HepG2 (cell line): ENCODE data around the gene PIP4K2B. TPM values are rescaled to one million over a fixed set of nuclear protein-coding genes. Genes with fewer than 3 reads are reported as not detected.

Experiments
- AHR ChIP-seq: IDR thresholded peaks from 2 replicates; pipeline ENCODE4 v1.6.1; 2018; ENCODE audit warnings: missing genetic modification reagents, missing compliant biosample characterization
- ARHGAP35 ChIP-seq: sonication (generic); formaldehyde crosslinking; IDR thresholded peaks from 2 replicates; pipeline ENCODE4 v1.9.0; 2022; ENCODE audit warnings: mild to moderate bottlenecking, inconsistent platforms, moderate library complexity, missing genetic modification reagents, borderline replicate concordance
- FOXA1 ChIP-seq, 2 experiments: fragments of 450-650 bp in 1 of 2; sonication (generic) in 1 of 2; formaldehyde crosslinking in 1 of 2; IDR thresholded peaks; 2 replicates each; pipeline versions ENCODE4 v1.4.0 to v1.6.1; 2016 to 2020; ENCODE audit warnings: missing genetic modification reagents in 1 of 2
- GFI1 ChIP-seq: sonication (generic); formaldehyde crosslinking; IDR thresholded peaks from 2 replicates; pipeline ENCODE4 v1.5.0; 2020; ENCODE audit warnings: missing genetic modification reagents, mild to moderate bottlenecking, borderline replicate concordance
- GZF1 ChIP-seq: sonication (generic); formaldehyde crosslinking; IDR thresholded peaks from 2 replicates; pipeline ENCODE4 v1.5.1; 2020; ENCODE audit warnings: mild to moderate bottlenecking, missing genetic modification reagents
- HDAC6 ChIP-seq: fragments of 200-600 bp; sonication (generic); IDR thresholded peaks from 2 replicates; pipeline ENCODE4 v1.7.0; 2017; ENCODE audit warnings: mild to moderate bottlenecking, antibody characterized with exemption, low read length, low read depth
- KLF16 ChIP-seq, 2 experiments: sonication (generic) in 1 of 2; formaldehyde crosslinking in 1 of 2; IDR thresholded peaks; 2 replicates each; pipeline versions ENCODE4 v1.6.1 to v1.8.0; 2016 to 2023; ENCODE audit warnings: missing genetic modification reagents in 2 of 2, missing compliant biosample characterization in 1 of 2
- RARG ChIP-seq: sonication (generic); formaldehyde crosslinking; IDR thresholded peaks from 2 replicates; pipeline ENCODE4 v1.4.0; 2020; ENCODE audit warnings: low read depth, mild to moderate bottlenecking, missing genetic modification reagents
- SETDB1 ChIP-seq: sonication (generic); formaldehyde crosslinking; IDR thresholded peaks from 2 replicates; pipeline ENCODE4 v1.5.1; 2020; ENCODE audit warnings: missing genetic modification reagents, mild to moderate bottlenecking, borderline replicate concordance
- TBL1XR1 ChIP-seq: fragments of 150-350 bp; IDR thresholded peaks from 2 replicates; pipeline ENCODE4 v1.6.1; 2014; ENCODE audit warnings: borderline replicate concordance, low read length; ENCODE audit not compliant: partially characterized antibody
- ZFP36L1 ChIP-seq: sonication (generic); formaldehyde crosslinking; IDR thresholded peaks from 2 replicates; pipeline ENCODE4 v1.8.0; 2022; ENCODE audit warnings: mild to moderate bottlenecking, missing genetic modification reagents, moderate library complexity
- ZNF331 ChIP-seq: sonication (generic); formaldehyde crosslinking; IDR thresholded peaks from 2 replicates; pipeline ENCODE4 v1.4.0; 2020; ENCODE audit warnings: missing genetic modification reagents
- ZNF564 ChIP-seq: sonication (generic); formaldehyde crosslinking; IDR thresholded peaks from 2 replicates; pipeline ENCODE4 v1.8.1; 2023; ENCODE audit warnings: mild to moderate bottlenecking, missing genetic modification reagents
- ZNF7 ChIP-seq: IDR thresholded peaks from 2 replicates; pipeline ENCODE4 v1.6.1; 2016; ENCODE audit warnings: missing biosample characterization, missing genetic modification reagents
- ZNF709 ChIP-seq: sonication (generic); formaldehyde crosslinking; IDR thresholded peaks from 2 replicates; pipeline ENCODE4 v1.5.0; 2020; ENCODE audit warnings: mild to moderate bottlenecking, missing genetic modification reagents
- ZNF761 ChIP-seq: sonication (generic); formaldehyde crosslinking; conservative IDR thresholded peaks from 2 replicates; pipeline ENCODE4 v1.4.0; 2020; ENCODE audit warnings: mild to moderate bottlenecking, missing genetic modification reagents
- ZNF879 ChIP-seq: sonication (generic); formaldehyde crosslinking; IDR thresholded peaks from 2 replicates; pipeline ENCODE4 v1.8.1; 2023; ENCODE audit warnings: missing genetic modification reagents
- polyA plus RNA-seq, 8 experiments: library from polyadenylated mRNA; depleted of rRNA in 3 of 8; stranded (reverse) in 7 of 8; unstranded in 1 of 8; fragments of >200 nt; fragmentation: Illumina TruSeq in 4 of 8; extraction: Trizol in 4 of 8; gene quantifications; 2 replicates each; pipeline versions ENCODE4 v1.2.1 to v1.2.3, GENCODE V29; 2011 to 2016; ENCODE audit warnings: low read depth in 4 of 8, missing spikeins in 1 of 8, mixed read lengths in 1 of 8; ENCODE audit not compliant: insufficient read depth in 1 of 8
- total RNA-seq, 5 experiments: library from RNA; depleted of rRNA; stranded (reverse); fragments of >200 nt; fragmentation: Illumina TruSeq; extraction: Trizol; gene quantifications; 2 replicates each; pipeline ENCODE4 v1.2.3, GENCODE V29; 2016; ENCODE audit warnings: low read depth in 1 of 5
- TF ChIP-seq, protein P1 (sequence below): sonication (generic); formaldehyde crosslinking; IDR thresholded peaks from 2 replicates; pipeline ENCODE4 v1.4.0; 2020; ENCODE audit warnings: mild to moderate bottlenecking, missing genetic modification reagents
- TF ChIP-seq, protein P2 (sequence below): sonication (generic); formaldehyde crosslinking; IDR thresholded peaks from 2 replicates; pipeline ENCODE4 v1.4.0; 2020; ENCODE audit warnings: missing genetic modification reagents
- TF ChIP-seq, protein P3 (sequence below): sonication (generic); formaldehyde crosslinking; IDR thresholded peaks from 2 replicates; pipeline ENCODE4 v1.5.0; 2020; ENCODE audit warnings: mild to moderate bottlenecking, missing genetic modification reagents
- TF ChIP-seq, protein P4 (sequence below): sonication (generic); formaldehyde crosslinking; IDR thresholded peaks from 2 replicates; pipeline ENCODE4 v1.4.0; 2020; ENCODE audit warnings: missing genetic modification reagents

PIP4K2B gene
- total and polyA plus RNA-seq, 2 of the 13 experiments (the other 11 are each of a cell fraction or from before 2014, with no cell fraction given) = 20.4 to 54.0 TPM

DNA sequence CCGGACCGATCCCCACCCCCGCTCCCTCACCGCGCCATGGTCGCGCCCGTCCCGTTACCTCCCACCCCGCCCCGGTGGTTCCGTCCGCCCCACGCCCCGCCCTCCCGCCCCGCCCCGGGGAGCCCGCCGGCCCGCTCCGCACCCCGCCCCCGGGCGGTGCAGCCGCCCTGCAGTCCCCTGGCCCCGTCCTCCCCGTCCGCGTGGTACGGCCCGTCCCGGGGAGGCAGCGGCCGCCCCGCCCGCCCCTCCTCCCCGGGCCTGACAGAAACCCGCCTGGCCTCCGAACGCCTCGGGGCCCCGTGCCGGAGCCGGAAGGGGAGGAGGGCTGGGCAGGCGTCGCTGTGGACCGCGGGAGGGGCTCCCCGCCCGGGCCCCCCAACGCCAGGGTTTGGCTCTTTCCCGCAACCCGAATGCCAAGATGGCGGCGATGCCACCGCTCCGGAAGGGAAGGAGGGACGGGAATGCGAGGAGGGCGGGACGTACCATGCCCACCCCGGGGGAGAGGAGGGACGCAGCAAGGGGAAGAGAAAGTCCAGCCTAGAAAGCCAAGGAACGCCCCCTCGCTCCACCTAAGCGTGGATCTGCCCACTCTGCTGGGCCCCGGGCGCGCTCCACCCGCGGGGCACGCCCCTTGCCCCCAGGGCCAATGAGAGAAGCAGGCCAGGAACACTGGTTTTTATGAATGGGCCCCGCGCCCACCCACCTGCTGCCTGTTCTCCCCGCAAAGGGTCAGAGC is at the start of gene PIP4K2B (continued):
- peak in 1 of 2 experiments; percentile 77; a peak in 2 of 4 replicates for TF ChIP-seq KLF16 (CRISPR knock-in tag; IDR thresholded peaks at IDR 0.05)
- TF ChIP-seq, protein P1, sequence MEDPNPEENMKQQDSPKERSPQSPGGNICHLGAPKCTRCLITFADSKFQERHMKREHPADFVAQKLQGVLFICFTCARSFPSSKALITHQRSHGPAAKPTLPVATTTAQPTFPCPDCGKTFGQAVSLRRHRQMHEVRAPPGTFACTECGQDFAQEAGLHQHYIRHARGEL = no peak
- peak; percentile 32; the same call in 1 of the 2 replicates for TF ChIP-seq ZNF564 (CRISPR knock-in tag)
- TF ChIP-seq ZNF7 (CRISPR knock-in tag) = 0 out of 2 replicates have a peak, but pooled peaks have one; percentile 11
- TF ChIP-seq RARG (CRISPR knock-in tag) = 0 out of 2 replicates have a peak, but pooled peaks have one; percentile 18
- TF ChIP-seq HDAC6 = no peak
- TF ChIP-seq ZFP36L1 (CRISPR knock-in tag) = peak; percentile 74; the same call in 1 of the 2 replicates
- TF ChIP-seq, protein P2, sequence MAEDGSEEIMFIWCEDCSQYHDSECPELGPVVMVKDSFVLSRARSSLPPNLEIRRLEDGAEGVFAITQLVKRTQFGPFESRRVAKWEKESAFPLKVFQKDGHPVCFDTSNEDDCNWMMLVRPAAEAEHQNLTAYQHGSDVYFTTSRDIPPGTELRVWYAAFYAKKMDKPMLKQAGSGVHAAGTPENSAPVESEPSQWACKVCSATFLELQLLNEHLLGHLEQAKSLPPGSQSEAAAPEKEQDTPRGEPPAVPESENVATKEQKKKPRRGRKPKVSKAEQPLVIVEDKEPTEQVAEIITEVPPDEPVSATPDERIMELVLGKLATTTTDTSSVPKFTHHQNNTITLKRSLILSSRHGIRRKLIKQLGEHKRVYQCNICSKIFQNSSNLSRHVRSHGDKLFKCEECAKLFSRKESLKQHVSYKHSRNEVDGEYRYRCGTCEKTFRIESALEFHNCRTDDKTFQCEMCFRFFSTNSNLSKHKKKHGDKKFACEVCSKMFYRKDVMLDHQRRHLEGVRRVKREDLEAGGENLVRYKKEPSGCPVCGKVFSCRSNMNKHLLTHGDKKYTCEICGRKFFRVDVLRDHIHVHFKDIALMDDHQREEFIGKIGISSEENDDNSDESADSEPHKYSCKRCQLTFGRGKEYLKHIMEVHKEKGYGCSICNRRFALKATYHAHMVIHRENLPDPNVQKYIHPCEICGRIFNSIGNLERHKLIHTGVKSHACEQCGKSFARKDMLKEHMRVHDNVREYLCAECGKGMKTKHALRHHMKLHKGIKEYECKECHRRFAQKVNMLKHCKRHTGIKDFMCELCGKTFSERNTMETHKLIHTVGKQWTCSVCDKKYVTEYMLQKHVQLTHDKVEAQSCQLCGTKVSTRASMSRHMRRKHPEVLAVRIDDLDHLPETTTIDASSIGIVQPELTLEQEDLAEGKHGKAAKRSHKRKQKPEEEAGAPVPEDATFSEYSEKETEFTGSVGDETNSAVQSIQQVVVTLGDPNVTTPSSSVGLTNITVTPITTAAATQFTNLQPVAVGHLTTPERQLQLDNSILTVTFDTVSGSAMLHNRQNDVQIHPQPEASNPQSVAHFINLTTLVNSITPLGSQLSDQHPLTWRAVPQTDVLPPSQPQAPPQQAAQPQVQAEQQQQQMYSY = peak; percentile 91
- no peak for TF ChIP-seq GZF1 (CRISPR knock-in tag)
- TF ChIP-seq ZNF879 (CRISPR knock-in tag) = 0 out of 2 replicates have a peak, but pooled peaks have one; percentile 4
- peak; percentile 89 for TF ChIP-seq ARHGAP35 (CRISPR knock-in tag)
- peak; percentile 20 for TF ChIP-seq TBL1XR1
- TF ChIP-seq FOXA1 (IDR thresholded peaks at IDR 0.05) = no peak
- TF ChIP-seq FOXA1 (CRISPR knock-in tag; IDR thresholded peaks at IDR 0.05) = no peak; the same call in 1 of the 2 replicates
- TF ChIP-seq GFI1 (CRISPR knock-in tag) = peak; percentile 79
- TF ChIP-seq ZNF709 (CRISPR knock-in tag) = peak; percentile 45; the same call in 1 of the 2 replicates
- TF ChIP-seq, protein P3, sequence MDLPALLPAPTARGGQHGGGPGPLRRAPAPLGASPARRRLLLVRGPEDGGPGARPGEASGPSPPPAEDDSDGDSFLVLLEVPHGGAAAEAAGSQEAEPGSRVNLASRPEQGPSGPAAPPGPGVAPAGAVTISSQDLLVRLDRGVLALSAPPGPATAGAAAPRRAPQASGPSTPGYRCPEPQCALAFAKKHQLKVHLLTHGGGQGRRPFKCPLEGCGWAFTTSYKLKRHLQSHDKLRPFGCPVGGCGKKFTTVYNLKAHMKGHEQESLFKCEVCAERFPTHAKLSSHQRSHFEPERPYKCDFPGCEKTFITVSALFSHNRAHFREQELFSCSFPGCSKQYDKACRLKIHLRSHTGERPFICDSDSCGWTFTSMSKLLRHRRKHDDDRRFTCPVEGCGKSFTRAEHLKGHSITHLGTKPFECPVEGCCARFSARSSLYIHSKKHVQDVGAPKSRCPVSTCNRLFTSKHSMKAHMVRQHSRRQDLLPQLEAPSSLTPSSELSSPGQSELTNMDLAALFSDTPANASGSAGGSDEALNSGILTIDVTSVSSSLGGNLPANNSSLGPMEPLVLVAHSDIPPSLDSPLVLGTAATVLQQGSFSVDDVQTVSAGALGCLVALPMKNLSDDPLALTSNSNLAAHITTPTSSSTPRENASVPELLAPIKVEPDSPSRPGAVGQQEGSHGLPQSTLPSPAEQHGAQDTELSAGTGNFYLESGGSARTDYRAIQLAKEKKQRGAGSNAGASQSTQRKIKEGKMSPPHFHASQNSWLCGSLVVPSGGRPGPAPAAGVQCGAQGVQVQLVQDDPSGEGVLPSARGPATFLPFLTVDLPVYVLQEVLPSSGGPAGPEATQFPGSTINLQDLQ (CRISPR knock-in tag) = no peak
- TF ChIP-seq SETDB1 (CRISPR knock-in tag) = no peak
- peak; percentile 69; the same call in 1 of the 2 replicates for TF ChIP-seq AHR (CRISPR knock-in tag)
- TF ChIP-seq ZNF331 = peak; percentile 84
- TF ChIP-seq ZNF761 = no peak; the same call in 1 of the 2 replicates
- TF ChIP-seq, protein P4, sequence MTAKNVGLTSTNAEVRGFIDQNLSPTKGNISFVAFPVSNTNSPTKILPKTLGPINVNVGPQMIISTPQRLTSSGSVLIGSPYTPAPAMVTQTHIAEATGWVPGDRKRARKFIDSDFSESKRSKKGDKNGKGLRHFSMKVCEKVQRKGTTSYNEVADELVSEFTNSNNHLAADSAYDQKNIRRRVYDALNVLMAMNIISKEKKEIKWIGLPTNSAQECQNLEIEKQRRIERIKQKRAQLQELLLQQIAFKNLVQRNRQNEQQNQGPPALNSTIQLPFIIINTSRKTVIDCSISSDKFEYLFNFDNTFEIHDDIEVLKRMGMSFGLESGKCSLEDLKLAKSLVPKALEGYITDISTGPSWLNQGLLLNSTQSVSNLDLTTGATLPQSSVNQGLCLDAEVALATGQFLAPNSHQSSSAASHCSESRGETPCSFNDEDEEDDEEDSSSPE = peak; percentile 89
